K562 (cell line): Measurements from ENCODE around the gene SH3BP5L. TPM values are rescaled to one million over a fixed set of nuclear protein-coding genes. Genes with fewer than 3 reads are reported as not detected.

ENCODE experiments used
- ATF1 ChIP-seq, 2 experiments: fragments of 450-650 bp in 1 of 2; IDR thresholded peaks; 2 replicates each; pipeline ENCODE4 v1.6.1; 2016; ENCODE audit warnings: missing compliant biosample characterization in 1 of 2, missing genetic modification characterization in 1 of 2
- GTF2A2 ChIP-seq: IDR thresholded peaks from 2 replicates; pipeline ENCODE4 v1.6.1; 2016; ENCODE audit warnings: mild to moderate bottlenecking, missing genetic modification characterization, missing compliant biosample characterization
- HDGF ChIP-seq: fragments of 450-650 bp; IDR thresholded peaks from 2 replicates; pipeline ENCODE4 v1.6.1; 2016
- LCOR ChIP-seq: sonication (generic); formaldehyde crosslinking; IDR thresholded peaks from 2 replicates; pipeline ENCODE4 v1.8.0; 2022; ENCODE audit warnings: mild to moderate bottlenecking, missing genetic modification reagents
- NEUROD1 ChIP-seq: fragments of 150-350 bp; IDR thresholded peaks from 2 replicates; pipeline ENCODE4 v1.6.1; 2014; ENCODE audit warnings: borderline replicate concordance, low read length, low read depth; ENCODE audit not compliant: partially characterized antibody
- PCBP1 ChIP-seq: fragments of 200-400 bp; formaldehyde crosslinking; IDR thresholded peaks from 2 replicates; pipeline ENCODE4 v1.6.1; 2018; ENCODE audit warnings: mild to moderate bottlenecking, low read depth, low read length; ENCODE audit not compliant: poor library complexity, severe bottlenecking
- SUPT5H ChIP-seq: fragments of 450-650 bp; IDR thresholded peaks from 2 replicates; pipeline ENCODE4 v1.6.1; 2016
- TBL1XR1 ChIP-seq, 2 experiments: IDR thresholded peaks; 2 replicates each; pipeline ENCODE4 v1.6.1; 2012; ENCODE audit warnings: improper control_type of control experiment in 2 of 2, low read length in 2 of 2, mild to moderate bottlenecking in 1 of 2
- ZFPM2 ChIP-seq: fragments of 250-450 bp; sonication (Bioruptor Pico); IDR thresholded peaks from 2 replicates; pipeline ENCODE4 v1.5.1; 2022; ENCODE audit warnings: mild to moderate bottlenecking
- ZKSCAN8 ChIP-seq: fragments of 200-800 bp; sonication (Bioruptor generic); IDR thresholded peaks from 2 replicates; pipeline ENCODE4 v1.6.1; 2016; ENCODE audit warnings: missing genetic modification characterization, missing compliant biosample characterization
- ZNF146 ChIP-seq: IDR thresholded peaks from one replicate; pipeline ENCODE4 v1.6.1; 2018; ENCODE audit warnings: missing compliant biosample characterization; ENCODE audit not compliant: unreplicated experiment
- ZNF324 ChIP-seq: fragments of 250-450 bp; sonication (Bioruptor Pico); IDR thresholded peaks from 2 replicates; pipeline ENCODE4 v1.4.0; 2020; ENCODE audit warnings: mild to moderate bottlenecking
- ZNF780A ChIP-seq: fragments of 250-450 bp; sonication (Bioruptor Pico); IDR thresholded peaks from 2 replicates; pipeline ENCODE4 v1.5.0; 2021; ENCODE audit warnings: mild to moderate bottlenecking
- polyA plus RNA-seq, 8 experiments: library from polyadenylated mRNA; depleted of rRNA in 4 of 8; stranded (reverse) in 5 of 8; unstranded in 3 of 8; fragments of >200 nt; fragmentation: Nextera tagmentation in 2 of 8; fragmentation: Illumina TruSeq in 1 of 8; extraction: Ambion mirVana in 2 of 8; extraction: Trizol in 1 of 8; gene quantifications; 2 replicates each; pipeline versions ENCODE4 v1.2.1 to v1.2.3, GENCODE V29; 2011 to 2014; ENCODE audit warnings: inconsistent platforms in 1 of 8, missing spikeins in 1 of 8
- total RNA-seq, 7 experiments: library from RNA; depleted of rRNA in 6 of 7; stranded (reverse); fragments of >200 nt in 6 of 7; fragmentation: Illumina TruSeq in 2 of 7; extraction: Trizol in 2 of 7; gene quantifications; 2 replicates each; pipeline versions ENCODE4 v1.2.1 to v1.2.3, GENCODE V29; 2011 to 2021; ENCODE audit warnings: low replicate concordance in 1 of 7
- TF ChIP-seq, protein P1 (sequence below): fragments of 450-650 bp; IDR thresholded peaks from 2 replicates; pipeline ENCODE4 v1.6.1; 2016; ENCODE audit warnings: low read depth
- TF ChIP-seq, protein P2 (sequence below): sonication (generic); formaldehyde crosslinking; IDR thresholded peaks from 2 replicates; pipeline ENCODE4 v1.8.0; 2023; ENCODE audit warnings: mild to moderate bottlenecking, missing genetic modification reagents

The SH3BP5L gene
- total and polyA plus RNA-seq, 9 of the 15 experiments (the other 6 are each of a cell fraction or from before 2014, with no cell fraction given): 1.9 to 26.5 (median 15.8) TPM

- TF ChIP-seq LCOR (CRISPR knock-in tag) (peak; percentile 93), ZKSCAN8 (CRISPR knock-in tag) (no peak), GTF2A2 (tag) (0 out of 2 replicates have a peak, but pooled peaks have one; percentile 31), HDGF (no peak), ZNF324 (peak; percentile 69), PCBP1 (peak; percentile 83), NEUROD1 (peak; percentile 69), ZNF146 (no peak), ZNF780A (CRISPR knock-in tag) (no peak), ZFPM2 (0 out of 2 replicates have a peak, but pooled peaks have one; percentile 10), TBL1XR1 (IDR thresholded peaks at IDR 0.05; ENCODE audit: low read length in 2 of 2) (peak in 1 of 2 experiments; percentile 33; a peak in 1 of 4 replicates), ATF1 (CRISPR knock-in tag; IDR thresholded peaks at IDR 0.05) (peak; percentile 31; the same call in 1 of the 2 replicates), ATF1 (tag; IDR thresholded peaks at IDR 0.05) (peak; percentile 99), SUPT5H (peak; percentile 94)
- TF ChIP-seq, protein P1, sequence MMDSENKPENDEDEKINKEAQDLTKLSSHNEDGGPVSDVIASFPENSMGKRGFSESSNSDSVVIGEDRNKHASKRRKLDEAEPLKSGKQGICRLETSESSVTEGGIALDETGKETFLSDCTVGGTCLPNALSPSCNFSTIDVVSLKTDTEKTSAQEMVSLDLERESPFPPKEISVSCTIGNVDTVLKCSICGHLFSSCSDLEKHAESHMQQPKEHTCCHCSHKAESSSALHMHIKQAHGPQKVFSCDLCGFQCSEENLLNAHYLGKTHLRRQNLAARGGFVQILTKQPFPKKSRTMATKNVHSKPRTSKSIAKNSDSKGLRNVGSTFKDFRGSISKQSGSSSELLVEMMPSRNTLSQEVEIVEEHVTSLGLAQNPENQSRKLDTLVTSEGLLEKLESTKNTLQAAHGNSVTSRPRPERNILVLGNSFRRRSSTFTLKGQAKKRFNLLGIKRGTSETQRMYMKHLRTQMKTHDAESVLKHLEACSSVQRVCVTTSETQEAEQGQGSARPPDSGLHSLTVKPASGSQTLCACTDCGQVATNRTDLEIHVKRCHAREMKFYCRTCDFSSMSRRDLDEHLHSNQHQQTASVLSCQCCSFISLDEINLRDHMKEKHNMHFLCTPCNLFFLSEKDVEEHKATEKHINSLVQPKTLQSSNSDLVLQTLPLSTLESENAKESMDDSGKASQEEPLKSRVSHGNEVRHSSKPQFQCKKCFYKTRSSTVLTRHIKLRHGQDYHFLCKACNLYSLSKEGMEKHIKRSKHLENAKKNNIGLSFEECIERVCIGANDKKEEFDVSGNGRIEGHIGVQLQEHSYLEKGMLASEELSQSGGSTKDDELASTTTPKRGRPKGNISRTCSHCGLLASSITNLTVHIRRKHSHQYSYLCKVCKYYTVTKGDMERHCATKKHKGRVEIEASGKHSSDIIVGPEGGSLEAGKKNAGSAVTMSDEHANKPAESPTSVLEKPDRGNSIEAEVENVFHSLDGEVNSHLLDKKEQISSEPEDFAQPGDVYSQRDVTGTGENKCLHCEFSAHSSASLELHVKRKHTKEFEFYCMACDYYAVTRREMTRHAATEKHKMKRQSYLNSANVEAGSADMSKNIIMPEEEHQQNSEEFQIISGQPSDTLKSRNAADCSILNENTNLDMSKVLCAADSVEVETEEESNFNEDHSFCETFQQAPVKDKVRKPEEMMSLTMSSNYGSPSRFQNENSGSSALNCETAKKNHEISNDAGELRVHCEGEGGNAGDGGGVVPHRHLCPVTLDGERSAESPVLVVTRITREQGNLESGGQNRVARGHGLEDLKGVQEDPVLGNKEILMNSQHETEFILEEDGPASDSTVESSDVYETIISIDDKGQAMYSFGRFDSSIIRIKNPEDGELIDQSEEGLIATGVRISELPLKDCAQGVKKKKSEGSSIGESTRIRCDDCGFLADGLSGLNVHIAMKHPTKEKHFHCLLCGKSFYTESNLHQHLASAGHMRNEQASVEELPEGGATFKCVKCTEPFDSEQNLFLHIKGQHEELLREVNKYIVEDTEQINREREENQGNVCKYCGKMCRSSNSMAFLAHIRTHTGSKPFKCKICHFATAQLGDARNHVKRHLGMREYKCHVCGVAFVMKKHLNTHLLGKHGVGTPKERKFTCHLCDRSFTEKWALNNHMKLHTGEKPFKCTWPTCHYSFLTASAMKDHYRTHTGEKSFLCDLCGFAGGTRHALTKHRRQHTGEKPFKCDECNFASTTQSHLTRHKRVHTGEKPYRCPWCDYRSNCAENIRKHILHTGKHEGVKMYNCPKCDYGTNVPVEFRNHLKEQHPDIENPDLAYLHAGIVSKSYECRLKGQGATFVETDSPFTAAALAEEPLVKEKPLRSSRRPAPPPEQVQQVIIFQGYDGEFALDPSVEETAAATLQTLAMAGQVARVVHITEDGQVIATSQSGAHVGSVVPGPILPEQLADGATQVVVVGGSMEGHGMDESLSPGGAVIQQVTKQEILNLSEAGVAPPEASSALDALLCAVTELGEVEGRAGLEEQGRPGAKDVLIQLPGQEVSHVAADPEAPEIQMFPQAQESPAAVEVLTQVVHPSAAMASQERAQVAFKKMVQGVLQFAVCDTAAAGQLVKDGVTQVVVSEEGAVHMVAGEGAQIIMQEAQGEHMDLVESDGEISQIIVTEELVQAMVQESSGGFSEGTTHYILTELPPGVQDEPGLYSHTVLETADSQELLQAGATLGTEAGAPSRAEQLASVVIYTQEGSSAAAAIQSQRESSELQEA: peak; percentile 74
- TF ChIP-seq, protein P2, sequence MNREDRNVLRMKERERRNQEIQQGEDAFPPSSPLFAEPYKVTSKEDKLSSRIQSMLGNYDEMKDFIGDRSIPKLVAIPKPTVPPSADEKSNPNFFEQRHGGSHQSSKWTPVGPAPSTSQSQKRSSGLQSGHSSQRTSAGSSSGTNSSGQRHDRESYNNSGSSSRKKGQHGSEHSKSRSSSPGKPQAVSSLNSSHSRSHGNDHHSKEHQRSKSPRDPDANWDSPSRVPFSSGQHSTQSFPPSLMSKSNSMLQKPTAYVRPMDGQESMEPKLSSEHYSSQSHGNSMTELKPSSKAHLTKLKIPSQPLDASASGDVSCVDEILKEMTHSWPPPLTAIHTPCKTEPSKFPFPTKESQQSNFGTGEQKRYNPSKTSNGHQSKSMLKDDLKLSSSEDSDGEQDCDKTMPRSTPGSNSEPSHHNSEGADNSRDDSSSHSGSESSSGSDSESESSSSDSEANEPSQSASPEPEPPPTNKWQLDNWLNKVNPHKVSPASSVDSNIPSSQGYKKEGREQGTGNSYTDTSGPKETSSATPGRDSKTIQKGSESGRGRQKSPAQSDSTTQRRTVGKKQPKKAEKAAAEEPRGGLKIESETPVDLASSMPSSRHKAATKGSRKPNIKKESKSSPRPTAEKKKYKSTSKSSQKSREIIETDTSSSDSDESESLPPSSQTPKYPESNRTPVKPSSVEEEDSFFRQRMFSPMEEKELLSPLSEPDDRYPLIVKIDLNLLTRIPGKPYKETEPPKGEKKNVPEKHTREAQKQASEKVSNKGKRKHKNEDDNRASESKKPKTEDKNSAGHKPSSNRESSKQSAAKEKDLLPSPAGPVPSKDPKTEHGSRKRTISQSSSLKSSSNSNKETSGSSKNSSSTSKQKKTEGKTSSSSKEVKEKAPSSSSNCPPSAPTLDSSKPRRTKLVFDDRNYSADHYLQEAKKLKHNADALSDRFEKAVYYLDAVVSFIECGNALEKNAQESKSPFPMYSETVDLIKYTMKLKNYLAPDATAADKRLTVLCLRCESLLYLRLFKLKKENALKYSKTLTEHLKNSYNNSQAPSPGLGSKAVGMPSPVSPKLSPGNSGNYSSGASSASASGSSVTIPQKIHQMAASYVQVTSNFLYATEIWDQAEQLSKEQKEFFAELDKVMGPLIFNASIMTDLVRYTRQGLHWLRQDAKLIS: peak; percentile 87; the same call in 1 of the 2 replicates
Measured at GRCh38 chr1:248838357-248839167, 12.8 kb upstream of the SH3BP5L start (continued).
